H7 (cell line): ENCODE measurements around the gene LRRC7. TPM values are rescaled to one million over a fixed set of nuclear protein-coding genes. Genes with fewer than 3 reads are reported as not detected.

ENCODE experiments used
- DNase-seq: peaks from one replicate; pipeline ENCODE4 v3.0.0; 2012
- H3K27me3 ChIP-seq: 2 replicates; pipeline ENCODE4 v1.6.0; 2011; ENCODE audit warnings: mild to moderate bottlenecking, low read length; ENCODE audit not compliant: control insufficient read depth, insufficient read depth
- H3K36me3 ChIP-seq: replicated peaks from 2 replicates; pipeline ENCODE4 v1.5.1; 2011; ENCODE audit warnings: low read length; ENCODE audit not compliant: control insufficient read depth, insufficient read depth
- H3K4me3 ChIP-seq: 2 replicates; pipeline ENCODE4 v1.5.1; 2011; ENCODE audit warnings: low read depth, mild to moderate bottlenecking, control low read depth, low read length, moderate library complexity; ENCODE audit not compliant: insufficient read depth
- total RNA-seq: library from RNA; depleted of rRNA; stranded (reverse); fragments of >200 nt; shearing (Covaris generic); gene quantifications from 2 replicates; pipeline ENCODE4 v1.2.3, GENCODE V29; 2014

The LRRC7 gene
- total RNA-seq, 1 experiment from 2014 or later = 0.24 TPM

GRCh38 chr1:69743146-69743545 lies 175.4 kb downstream of the LRRC7 start:
- H3K36me3 ChIP-seq = no peaks in the 10 kb centered on the region
- H3K27me3 ChIP-seq = no peaks in the 10 kb centered on the region
- H3K4me3 ChIP-seq = no peak overlapping the region
- no peak for DNase-seq

- H3K36me3 ChIP-seq = no peaks in the 10 kb centered on the region
- H3K4me3 ChIP-seq = no peak overlapping the region
- no peaks in the 10 kb centered on the region for H3K27me3 ChIP-seq
- no peak for DNase-seq
These were observed 176.7 kb downstream of the LRRC7 start for GRCh38 chr1:69744381-69744780.

- DNase-seq = no peak
- Histone ChIP-seq H3K27me3 (no peaks in the 10 kb centered on the region), H3K36me3 (no peaks in the 10 kb centered on the region), H3K4me3 (no peak overlapping the region)
These were observed 179.5 kb downstream of the LRRC7 start for GRCh38 chr1:69747207-69747606.

GRCh38 chr1:69750638-69751037 lies 182.9 kb downstream of the LRRC7 start:
- Histone ChIP-seq H3K4me3 (no peak overlapping the region), H3K27me3 (no peaks in the 10 kb centered on the region), H3K36me3 (no peaks in the 10 kb centered on the region)
- DNase-seq = no peak

- no peaks in the 10 kb centered on the region for H3K27me3 ChIP-seq
- H3K4me3 ChIP-seq = no peak overlapping the region
- no peaks in the 10 kb centered on the region for H3K36me3 ChIP-seq
- no peak for DNase-seq
These were observed 185.1 kb downstream of the LRRC7 start for GRCh38 chr1:69752831-69753230.

- Histone ChIP-seq H3K36me3 (no peaks in the 10 kb centered on the region), H3K27me3 (no peaks in the 10 kb centered on the region)
- no peak for DNase-seq
These were observed 186.8 kb downstream of the LRRC7 start for GRCh38 chr1:69754521-69754920.

GRCh38 chr1:69755647-69756046 lies 187.9 kb downstream of the LRRC7 start:
- no peaks in the 10 kb centered on the region for H3K27me3 ChIP-seq
- no peak for DNase-seq
- no peak overlapping the region for H3K4me3 ChIP-seq
- H3K36me3 ChIP-seq = no peaks in the 10 kb centered on the region

More at GRCh38 chr1:69754521-69754920, 186.8 kb downstream of the LRRC7 start:
- H3K4me3 ChIP-seq = no peak overlapping the region

GRCh38 chr1:69765951-69766350 lies 198.2 kb downstream of the LRRC7 start:
- DNase-seq = no peak
- Histone ChIP-seq H3K36me3 (no peaks in the 10 kb centered on the region), H3K4me3 (no peak overlapping the region), H3K27me3 (no peaks in the 10 kb centered on the region)

- Histone ChIP-seq H3K27me3 (no peaks in the 10 kb centered on the region), H3K36me3 (no peaks in the 10 kb centered on the region)
These were observed 198.9 kb downstream of the LRRC7 start for GRCh38 chr1:69766431-69767180.

GRCh38 chr1:69776555-69776954 lies 208.8 kb downstream of the LRRC7 start:
- no peaks in the 10 kb centered on the region for H3K36me3 ChIP-seq
- H3K27me3 ChIP-seq = no peaks in the 10 kb centered on the region
- no peak for DNase-seq
- H3K4me3 ChIP-seq = no peak overlapping the region

More at GRCh38 chr1:69766431-69767180, 198.9 kb downstream of the LRRC7 start:
- no peak overlapping the region for H3K4me3 ChIP-seq
- no peak for DNase-seq

GRCh38 chr1:69777423-69777822 lies 209.7 kb downstream of the LRRC7 start:
- Histone ChIP-seq H3K27me3 (no peaks in the 10 kb centered on the region), H3K4me3 (no peak overlapping the region), H3K36me3 (no peaks in the 10 kb centered on the region)
- DNase-seq = no peak

GRCh38 chr1:69777971-69778370 lies 210.2 kb downstream of the LRRC7 start:
- DNase-seq = no peak
- no peaks in the 10 kb centered on the region for H3K27me3 ChIP-seq
- no peak overlapping the region for H3K4me3 ChIP-seq
- H3K36me3 ChIP-seq = no peaks in the 10 kb centered on the region

- no peaks in the 10 kb centered on the region for H3K36me3 ChIP-seq
- H3K27me3 ChIP-seq = no peaks in the 10 kb centered on the region
- no peak for DNase-seq
- no peak overlapping the region for H3K4me3 ChIP-seq
These were observed 219.4 kb downstream of the LRRC7 start for GRCh38 chr1:69787151-69787550.

GRCh38 chr1:69791311-69791710 lies 223.6 kb downstream of the LRRC7 start:
- no peak for DNase-seq
- no peaks in the 10 kb centered on the region for H3K27me3 ChIP-seq
- H3K4me3 ChIP-seq = no peak overlapping the region
- H3K36me3 ChIP-seq = no peaks in the 10 kb centered on the region

GRCh38 chr1:69794831-69795230 lies 227.1 kb downstream of the LRRC7 start:
- Histone ChIP-seq H3K4me3 (no peak overlapping the region), H3K36me3 (no peaks in the 10 kb centered on the region), H3K27me3 (no peaks in the 10 kb centered on the region)
- DNase-seq = no peak

- DNase-seq = no peak
These were observed 247.2 kb downstream of the LRRC7 start for GRCh38 chr1:69814926-69815325.

More at GRCh38 chr1:69814926-69815325, 247.2 kb downstream of the LRRC7 start:
- Histone ChIP-seq H3K36me3 (no peaks in the 10 kb centered on the region), H3K27me3 (no peaks in the 10 kb centered on the region), H3K4me3 (no peak overlapping the region)
